A549 (cell line): ENCODE results near the gene SLC10A7. TPM values are rescaled to one million over a fixed set of nuclear protein-coding genes. Genes with fewer than 3 reads are reported as not detected.

Experiments used
- ATAC-seq, 2 experiments: fragments of 200-7000 bp in 1 of 2; fragments of >200 bp in 1 of 2; cut with Nextera tagmentation in 1 of 2; cut with Tn5 transposase in 1 of 2; 3 replicates each; pipeline versions ENCODE4 v1.8.0 to v1.9.1; 2018 to 2020; ENCODE audit warnings: mild to moderate bottlenecking in 1 of 2, moderate library complexity in 1 of 2
- CTCF ChIA-PET: fragments of 300-600 bp; sonication (Branson Sonifier 250); formaldehyde crosslinking; extraction: SDS; loops from one replicate; lab custom pipeline; 2021; ENCODE audit warnings: antibody characterized with exemption, inconsistent platforms; lab: Yijun Ruan, JAX
- POLR2A ChIA-PET: fragments of 350-600 bp; formaldehyde crosslinking; extraction: SDS; loops from one replicate; lab custom pipeline; 2021; ENCODE audit warnings: antibody characterized with exemption, inconsistent platforms; lab: Yijun Ruan, JAX
- DNase-seq, 2 experiments: peaks; one replicate each; pipeline versions ENCODE4 v3.0.0 to v3.0.0-alpha.2; 2011 to 2016; ENCODE audit warnings: low read depth in 1 of 2, low spot score in 1 of 2
- FAIRE-seq: peaks from 2 replicates; lab custom pipeline; 2011; peaks lifted over from hg19 to GRCh38; lab: Jason Lieb, UNC
- H3K27ac ChIP-seq, 2 experiments: fragments of >200 bp; sonication (Bioruptor Twin); formaldehyde crosslinking; 3 replicates each; pipeline ENCODE4 v1.5.1; 2016 to 2017
- H3K4me1 ChIP-seq: fragments of >200 bp; sonication (Bioruptor Twin); formaldehyde crosslinking; 3 replicates; pipeline ENCODE4 v1.6.1; 2016
- H3K4me2 ChIP-seq: fragments of >200 bp; sonication (Bioruptor Twin); formaldehyde crosslinking; 3 replicates; pipeline ENCODE4 v1.6.1; 2016
- H3K4me3 ChIP-seq: fragments of >200 bp; sonication (Bioruptor Twin); formaldehyde crosslinking; 3 replicates; pipeline ENCODE4 v1.5.1; 2016
- H3K9me3 ChIP-seq: fragments of >200 bp; sonication (Bioruptor Twin); formaldehyde crosslinking; 3 replicates; pipeline ENCODE4 v1.6.1; 2016
- ATOH8 ChIP-seq: fragments of 250-450 bp; sonication (Bioruptor Pico); IDR thresholded peaks from 2 replicates; pipeline ENCODE4 v1.5.0; 2020; ENCODE audit warnings: low read depth, mild to moderate bottlenecking, moderate library complexity
- BCL3 ChIP-seq: fragments of >200 bp; sonication (Bioruptor Twin); formaldehyde crosslinking; IDR thresholded peaks from 3 replicates; pipeline ENCODE4 v1.6.1; 2016
- EHMT2 ChIP-seq: fragments of 200-600 bp; sonication (generic); IDR thresholded peaks from 2 replicates; pipeline ENCODE4 v1.6.1; 2016; ENCODE audit warnings: antibody characterized with exemption, low read depth, mild to moderate bottlenecking, moderate library complexity
- ELK1 ChIP-seq: fragments of 150-350 bp; IDR thresholded peaks from 2 replicates; pipeline ENCODE4 v1.6.1; 2014; ENCODE audit warnings: low read depth, mild to moderate bottlenecking, low read length
- EP300 ChIP-seq, 2 experiments: fragments of >200 bp; sonication (Bioruptor Twin); formaldehyde crosslinking; IDR thresholded peaks; 2 replicates in 1 of 2; 3 replicates in 1 of 2; pipeline ENCODE4 v1.6.1; 2016 to 2017
- FOXS1 ChIP-seq: fragments of 250-450 bp; sonication (Bioruptor Pico); IDR thresholded peaks from 2 replicates; pipeline ENCODE4 v1.5.0; 2020; ENCODE audit warnings: mild to moderate bottlenecking, moderate library complexity
- GATA3 ChIP-seq: IDR thresholded peaks from 2 replicates; pipeline ENCODE4 v1.6.1; 2012; ENCODE audit warnings: borderline replicate concordance
- HDAC2 ChIP-seq: fragments of 200-600 bp; sonication (generic); IDR thresholded peaks from 2 replicates; pipeline ENCODE4 v1.6.1; 2016
- HES2 ChIP-seq: fragments of >200 bp; sonication (Bioruptor Twin); formaldehyde crosslinking; IDR thresholded peaks from 2 replicates; pipeline ENCODE4 v1.6.1; 2016
- KDM1A ChIP-seq: fragments of 200-600 bp; sonication (generic); IDR thresholded peaks from 2 replicates; pipeline ENCODE4 v1.6.1; 2016; ENCODE audit warnings: low read depth, mild to moderate bottlenecking
- KDM5A ChIP-seq: fragments of 200-600 bp; sonication (generic); IDR thresholded peaks from 2 replicates; pipeline ENCODE4 v1.6.1; 2016; ENCODE audit warnings: antibody characterized with exemption, mild to moderate bottlenecking
- MAZ ChIP-seq: fragments of 150-350 bp; IDR thresholded peaks from 2 replicates; pipeline ENCODE4 v1.6.1; 2014; ENCODE audit warnings: antibody characterized with exemption, low read depth, low read length, borderline replicate concordance
- MYC ChIP-seq: IDR thresholded peaks from 2 replicates; pipeline ENCODE4 v1.6.1; 2012; ENCODE audit warnings: mild to moderate bottlenecking, inconsistent platforms, low read length, improper control_type of control experiment, borderline replicate concordance
- PBX3 ChIP-seq: IDR thresholded peaks from 2 replicates; pipeline ENCODE4 v1.6.1; 2012
- RARB ChIP-seq: fragments of 250-450 bp; sonication (Bioruptor Pico); IDR thresholded peaks from 2 replicates; pipeline ENCODE4 v1.8.0; 2021; ENCODE audit warnings: mild to moderate bottlenecking, moderate library complexity
- SREBF2 ChIP-seq: fragments of 450-650 bp; IDR thresholded peaks from 2 replicates; pipeline ENCODE4 v1.6.1; 2014; ENCODE audit warnings: mild to moderate bottlenecking, moderate library complexity
- TP53 ChIP-seq: fragments of 250-450 bp; sonication (Bioruptor Pico); IDR thresholded peaks from 2 replicates; pipeline ENCODE4 v1.5.0; 2021; ENCODE audit warnings: mild to moderate bottlenecking, moderate library complexity
- ZC3H11A ChIP-seq: fragments of 450-650 bp; IDR thresholded peaks from 2 replicates; pipeline ENCODE4 v1.6.1; 2014; ENCODE audit warnings: antibody characterized with exemption, mild to moderate bottlenecking
- WGBS: methylation state at CpG from one replicate; pipeline ENCODE4 v1.1.6; 2017; ENCODE audit errors: missing lambda C conversion rate; 5-methylcytosine and 5-hydroxymethylcytosine counted together
- polyA plus RNA-seq, 4 experiments: library from polyadenylated mRNA; depleted of rRNA in 3 of 4; stranded (reverse); fragments of >200 nt; fragmentation: RNase III in 1 of 4; extraction: RNeasy Plus Mini Kit Qiagen cat#74134 plus additional on column Dnase treatment in 1 of 4; gene quantifications; 2 replicates in 3 of 4; 3 replicates in 1 of 4; pipeline ENCODE4 v1.2.3, GENCODE V29; 2011 to 2017

Gene SLC10A7
- polyA plus RNA-seq, 2 of the 4 experiments (the other 2 are of a cell fraction), result 1.3 to 6.5 TPM

GRCh38 chr4:146514651-146515357 is 6.9 kb downstream of the SLC10A7 start:
- FAIRE-seq (no peak), DNase-seq (no peak), ATAC-seq (no peak)
- no peak for TF ChIP-seq FOXS1 (CRISPR knock-in tag)
- no peak for TF ChIP-seq RARB (CRISPR knock-in tag)
- no peak for TF ChIP-seq EHMT2
- TF ChIP-seq BCL3, result no peak
- no peak for TF ChIP-seq ZC3H11A
- TF ChIP-seq PBX3, result no peak
- TF ChIP-seq ATOH8 (CRISPR knock-in tag), result no peak
- TF ChIP-seq GATA3, result no peak
- TF ChIP-seq EP300 (IDR thresholded peaks at IDR 0.05), result no peak
- TF ChIP-seq HES2, result no peak
- TF ChIP-seq KDM5A, result no peak
- TF ChIP-seq KDM1A, result no peak
- no peak for TF ChIP-seq HDAC2
- TF ChIP-seq MAZ, result no peak
- TF ChIP-seq ELK1, result no peak
- TF ChIP-seq MYC, result no peak
- POLR2A ChIA-PET, result no interaction called here
- Histone ChIP-seq H3K4me3 (no peak overlapping the region), H3K4me1 (no peaks in the 10 kb centered on the region), H3K9me3 (no peaks in the 10 kb centered on the region), H3K27ac (no peak overlapping the region), H3K4me2 (no peak overlapping the region)
- CTCF ChIA-PET, result no interaction called here
- WGBS, result 80% methylated on average over 7 of the region's 7 CpGs

GRCh38 chr4:146513548-146513947 is 8.2 kb downstream of the SLC10A7 start:
- DNase-seq (no peak), FAIRE-seq (no peak), ATAC-seq (no peak)
- ChIA-PET CTCF (no interaction called here), POLR2A (no interaction called here)
- no peak overlapping the region for H3K27ac ChIP-seq
- no peak overlapping the region for H3K4me3 ChIP-seq
- 96% methylated on average over 1 of the region's 1 CpG for whole genome bisulfite sequencing
- no peak for TF ChIP-seq SREBF2
- no peak for TF ChIP-seq ELK1
- TF ChIP-seq TP53 (CRISPR knock-in tag), result no peak
- TF ChIP-seq GATA3, result no peak
- H3K4me1 ChIP-seq, result no peaks in the 10 kb centered on the region
- no peak overlapping the region for H3K4me2 ChIP-seq
- H3K9me3 ChIP-seq, result no peaks in the 10 kb centered on the region
